Neural cell (in vitro differentiated cells): ENCODE results near the gene TRIO.

Experiments used
- CTCF ChIP-seq: fragments of 450-650 bp; IDR thresholded peaks from 2 replicates; pipeline ENCODE4 v1.5.1; 2014; ENCODE audit warnings: antibody characterized with exemption, mild to moderate bottlenecking, moderate library complexity; ENCODE audit not compliant: poor library complexity, severe bottlenecking
- EZH2 ChIP-seq: fragments of 200-600, 300-800 bp; shearing (Covaris generic), sonication (generic); IDR thresholded peaks from 2 replicates; pipeline ENCODE4 v1.6.1; 2014; ENCODE audit warnings: antibody characterized with exemption, low read length, borderline replicate concordance, mild to moderate bottlenecking; ENCODE audit not compliant: insufficient read depth, poor library complexity, severe bottlenecking
- TAF1 ChIP-seq: IDR thresholded peaks from 2 replicates; pipeline ENCODE4 v1.6.1; 2012; ENCODE audit warnings: low read depth

GRCh38 chr5:14447958-14448911 is 305.1 kb downstream of the TRIO start:
- no peak for TF ChIP-seq CTCF
- no peak for TF ChIP-seq EZH2
- no peak for TF ChIP-seq TAF1
